AG04450 (cell line): ENCODE measurements around the gene MLH3. TPM values are rescaled to one million over a fixed set of nuclear protein-coding genes. Genes with fewer than 3 reads are reported as not detected.

Source experiments
- CTCF ChIA-PET: fragments of 300-600, 350-600 bp; formaldehyde crosslinking; extraction: SDS; loops from one replicate; lab custom pipeline; 2022; ENCODE audit warnings: antibody characterized with exemption, inconsistent platforms; lab: Charles Lee
- POLR2A ChIA-PET: fragments of 350-600 bp; formaldehyde crosslinking; extraction: SDS; loops from one replicate; lab custom pipeline; 2021; ENCODE audit warnings: antibody characterized with exemption, inconsistent platforms; lab: Yijun Ruan, JAX
- DNase-seq: peaks from one replicate; pipeline ENCODE4 v3.0.0-alpha.2; 2011; ENCODE audit warnings: low read depth, low spot score
- H3K27ac ChIP-seq: one replicate; pipeline ENCODE4 v1.5.1; 2012; ENCODE audit warnings: low read depth, low read length, control low read depth
- H3K27me3 ChIP-seq: one replicate; pipeline ENCODE4 v1.6.0; 2012; ENCODE audit warnings: low read length; ENCODE audit not compliant: control insufficient read depth, insufficient read depth
- H3K4me3 ChIP-seq: 2 replicates; pipeline ENCODE4 v1.5.1; 2011; ENCODE audit warnings: mild to moderate bottlenecking, low read depth, low read length, control low read depth
- H3K9me3 ChIP-seq: 2 replicates; pipeline ENCODE4 v1.5.1; 2012; ENCODE audit warnings: low read length; ENCODE audit not compliant: control insufficient read depth, insufficient read depth
- CTCF ChIP-seq: IDR thresholded peaks from 2 replicates; pipeline ENCODE4 v1.5.1; 2011; ENCODE audit warnings: low read depth, low read length, control low read depth, inconsistent platforms
- polyA minus RNA-seq: library from RNA; depleted of rRNA, polyadenylated mRNA; stranded (reverse); fragments of >200 nt; gene quantifications from 2 replicates; pipeline ENCODE4 v1.2.3, GENCODE V29; 2011; rRNA and poly(A)+ RNA removed
- polyA plus RNA-seq: library from polyadenylated mRNA; depleted of rRNA; stranded (reverse); fragments of >200 nt; gene quantifications from 2 replicates; pipeline ENCODE4 v1.2.3, GENCODE V29; 2011; rRNA removed

The MLH3 gene
- polyA plus RNA-seq (14.0 and 16.2 TPM in 2 replicates), polyA minus RNA-seq (19.2 and 29.7 TPM in 2 replicates)

GRCh38 chr14:75050852-75051555 is at the start of gene MLH3:
Gene MLH3, minus strand, starts transcription at chr14:75051467. Its CDS starts 1,812 bp downstream, at chr14:75049655.
- Histone ChIP-seq H3K27ac (peak within 1 kb of the TSS; percentile 42), H3K4me3 (peak within 1 kb of the TSS; percentile 62), H3K9me3 (no peaks in the 10 kb centered on the region), H3K27me3 (no peaks in the 10 kb centered on the region)
- no peak for TF ChIP-seq CTCF
- POLR2A ChIA-PET, result interaction anchor here (0.7 kb wide), 1 partner anchor 128 kb away, joined by 7 read pairs; the partner anchor contains the start of gene RPS6KL1
- DNase-seq, result peak; percentile 42
- CTCF ChIA-PET, result interaction anchor here (1.0 kb wide), 1 partner anchor 37 kb away, joined by 4 read pairs; no protein-coding TSS in a partner anchor

GRCh38 chr14:75098682-75099081 is 47.4 kb upstream of the MLH3 start:
- no peak for DNase-seq
- TF ChIP-seq CTCF, result no peak
- Histone ChIP-seq H3K9me3 (no peaks in the 10 kb centered on the region), H3K27me3 (no peaks in the 10 kb centered on the region), H3K27ac (no peak overlapping the region), H3K4me3 (no peak overlapping the region)
- POLR2A ChIA-PET, result no interaction called here
- CTCF ChIA-PET, result interaction anchor here (0.8 to 1.4 kb wide), 2 partner anchors 10 to 205 kb away, joined by 3 to 10 read pairs; no protein-coding TSS in a partner anchor

- Histone ChIP-seq H3K27ac (no peak overlapping the region), H3K9me3 (no peaks in the 10 kb centered on the region), H3K27me3 (no peaks in the 10 kb centered on the region), H3K4me3 (no peak overlapping the region)
- POLR2A ChIA-PET, result no interaction called here
- no peak for DNase-seq
- CTCF ChIA-PET, result interaction anchor here (0.8 to 1.4 kb wide), 2 partner anchors 10 to 206 kb away, joined by 3 to 10 read pairs; no protein-coding TSS in a partner anchor
- no peak for TF ChIP-seq CTCF
Observed at GRCh38 chr14:75098212-75098611, 46.9 kb upstream of the MLH3 start.

GRCh38 chr14:75096959-75097358 is 45.7 kb upstream of the MLH3 start:
- POLR2A ChIA-PET, result no interaction called here
- no peak for DNase-seq
- Histone ChIP-seq H3K27me3 (no peaks in the 10 kb centered on the region), H3K9me3 (no peaks in the 10 kb centered on the region), H3K27ac (no peak overlapping the region), H3K4me3 (no peak overlapping the region)
- no peak for TF ChIP-seq CTCF
- CTCF ChIA-PET, result interaction anchor here (1.0 kb wide), 1 partner anchor 8 kb away, joined by 5 read pairs; no protein-coding TSS in a partner anchor

GRCh38 chr14:75095690-75096089 is 44.4 kb upstream of the MLH3 start:
- ChIA-PET CTCF (interaction anchor here (0.6 kb wide), 1 partner anchor 113 kb away, joined by 12 read pairs; no protein-coding TSS in a partner anchor), POLR2A (no interaction called here)
- H3K4me3 ChIP-seq, result no peak overlapping the region
- H3K27ac ChIP-seq, result no peak overlapping the region
- DNase-seq, result no peak
- H3K9me3 ChIP-seq, result no peaks in the 10 kb centered on the region
- no peak for TF ChIP-seq CTCF
- no peaks in the 10 kb centered on the region for H3K27me3 ChIP-seq
